Measurements from ENCODE around the gene CORO2B. TPM values are rescaled to one million over a fixed set of nuclear protein-coding genes. Genes with fewer than 3 reads are reported as not detected.

The CORO2B gene
- total RNA-seq, 1 donor: 0.10 TPM

- Histone ChIP-seq H3K27me3 (ENCODE audit: insufficient read depth, low read length) (no peaks in the 10 kb centered on the region), H3K4me3 (ENCODE audit: low read length) (no peak overlapping the region), H3K4me1 (ENCODE audit: insufficient read depth, low read length) (no peaks in the 10 kb centered on the region), H3K9me3 (ENCODE audit: low read depth, low read length) (no peaks in the 10 kb centered on the region)
Observed at GRCh38 chr15:68712886-68713285, 134.1 kb downstream of the CORO2B start.

- Histone ChIP-seq H3K4me1 (ENCODE audit: insufficient read depth, low read length) (no peaks in the 10 kb centered on the region), H3K27me3 (ENCODE audit: insufficient read depth, low read length) (no peaks in the 10 kb centered on the region), H3K9me3 (ENCODE audit: low read depth, low read length) (no peaks in the 10 kb centered on the region), H3K4me3 (ENCODE audit: low read length) (no peak overlapping the region)
Observed at GRCh38 chr15:68713874-68714273, 135.1 kb downstream of the CORO2B start.

- no peaks in the 10 kb centered on the region for H3K27me3 ChIP-seq (ENCODE audit: insufficient read depth, low read length)
- no peaks in the 10 kb centered on the region for H3K4me1 ChIP-seq (ENCODE audit: insufficient read depth, low read length)
- no peak overlapping the region for H3K4me3 ChIP-seq (ENCODE audit: low read length)
- H3K9me3 ChIP-seq (ENCODE audit: low read depth, low read length): no peaks in the 10 kb centered on the region
Observed at GRCh38 chr15:68715111-68715510, 136.3 kb downstream of the CORO2B start.

- no peaks in the 10 kb centered on the region for H3K4me1 ChIP-seq (ENCODE audit: insufficient read depth, low read length)
- no peaks in the 10 kb centered on the region for H3K27me3 ChIP-seq (ENCODE audit: insufficient read depth, low read length)
- no peak overlapping the region for H3K4me3 ChIP-seq (ENCODE audit: low read length)
- H3K9me3 ChIP-seq (ENCODE audit: low read depth, low read length): no peaks in the 10 kb centered on the region
Observed at GRCh38 chr15:68717951-68718350, 139.2 kb downstream of the CORO2B start.

GRCh38 chr15:68718468-68718867 lies 139.7 kb downstream of the CORO2B start:
- H3K27me3 ChIP-seq (ENCODE audit: insufficient read depth, low read length): no peaks in the 10 kb centered on the region
- H3K4me1 ChIP-seq (ENCODE audit: insufficient read depth, low read length): no peaks in the 10 kb centered on the region
- H3K9me3 ChIP-seq (ENCODE audit: low read depth, low read length): no peaks in the 10 kb centered on the region
- H3K4me3 ChIP-seq (ENCODE audit: low read length): no peak overlapping the region

- no peaks in the 10 kb centered on the region for H3K9me3 ChIP-seq (ENCODE audit: low read depth, low read length)
- no peaks in the 10 kb centered on the region for H3K4me1 ChIP-seq (ENCODE audit: insufficient read depth, low read length)
- H3K27me3 ChIP-seq (ENCODE audit: insufficient read depth, low read length): no peaks in the 10 kb centered on the region
- no peak overlapping the region for H3K4me3 ChIP-seq (ENCODE audit: low read length)
Observed at GRCh38 chr15:68719051-68719450, 140.3 kb downstream of the CORO2B start.

GRCh38 chr15:68719672-68720071 lies 140.9 kb downstream of the CORO2B start:
- Histone ChIP-seq H3K4me1 (ENCODE audit: insufficient read depth, low read length) (no peaks in the 10 kb centered on the region), H3K27me3 (ENCODE audit: insufficient read depth, low read length) (no peaks in the 10 kb centered on the region), H3K9me3 (ENCODE audit: low read depth, low read length) (no peaks in the 10 kb centered on the region), H3K4me3 (ENCODE audit: low read length) (no peak overlapping the region)

GRCh38 chr15:68721886-68722285 lies 143.1 kb downstream of the CORO2B start:
- Histone ChIP-seq H3K4me1 (ENCODE audit: insufficient read depth, low read length) (peaks cover 11% of the 10 kb centered on the region), H3K4me3 (ENCODE audit: low read length) (no peak overlapping the region), H3K27me3 (ENCODE audit: insufficient read depth, low read length) (no peaks in the 10 kb centered on the region), H3K9me3 (ENCODE audit: low read depth, low read length) (no peaks in the 10 kb centered on the region)

- Histone ChIP-seq H3K4me3 (ENCODE audit: low read length) (no peak overlapping the region), H3K9me3 (ENCODE audit: low read depth, low read length) (no peaks in the 10 kb centered on the region), H3K4me1 (ENCODE audit: insufficient read depth, low read length) (peaks cover 11% of the 10 kb centered on the region), H3K27me3 (ENCODE audit: insufficient read depth, low read length) (no peaks in the 10 kb centered on the region)
Observed at GRCh38 chr15:68725736-68726135, 146.9 kb downstream of the CORO2B start.

GRCh38 chr15:68726246-68726645 lies 147.5 kb downstream of the CORO2B start:
- no peak overlapping the region for H3K4me3 ChIP-seq (ENCODE audit: low read length)
- peaks cover 11% of the 10 kb centered on the region for H3K4me1 ChIP-seq (ENCODE audit: insufficient read depth, low read length)
- no peaks in the 10 kb centered on the region for H3K9me3 ChIP-seq (ENCODE audit: low read depth, low read length)
- H3K27me3 ChIP-seq (ENCODE audit: insufficient read depth, low read length): no peaks in the 10 kb centered on the region

GRCh38 chr15:68729789-68730411 lies 151.1 kb downstream of the CORO2B start:
- no peaks in the 10 kb centered on the region for H3K27me3 ChIP-seq (ENCODE audit: insufficient read depth, low read length)
- no peak overlapping the region for H3K4me3 ChIP-seq (ENCODE audit: low read length)
- peaks cover 21% of the 10 kb centered on the region for H3K4me1 ChIP-seq (ENCODE audit: insufficient read depth, low read length)
- no peaks in the 10 kb centered on the region for H3K9me3 ChIP-seq (ENCODE audit: low read depth, low read length)

- peaks cover 20% of the 10 kb centered on the region for H3K4me1 ChIP-seq (ENCODE audit: insufficient read depth, low read length)
- H3K27me3 ChIP-seq (ENCODE audit: insufficient read depth, low read length): no peaks in the 10 kb centered on the region
- H3K4me3 ChIP-seq (ENCODE audit: low read length): no peak overlapping the region
- H3K9me3 ChIP-seq (ENCODE audit: low read depth, low read length): no peaks in the 10 kb centered on the region
Observed at GRCh38 chr15:68730471-68730919, 151.7 kb downstream of the CORO2B start.

- Histone ChIP-seq H3K9me3 (ENCODE audit: low read depth, low read length) (no peaks in the 10 kb centered on the region), H3K4me1 (ENCODE audit: insufficient read depth, low read length) (peaks cover 12% of the 10 kb centered on the region), H3K4me3 (ENCODE audit: low read length) (no peak overlapping the region), H3K27me3 (ENCODE audit: insufficient read depth, low read length) (no peaks in the 10 kb centered on the region)
Observed at GRCh38 chr15:68730976-68731897, 152.4 kb downstream of the CORO2B start.

- Histone ChIP-seq H3K4me1 (ENCODE audit: insufficient read depth, low read length) (peaks cover 10% of the 10 kb centered on the region), H3K9me3 (ENCODE audit: low read depth, low read length) (no peaks in the 10 kb centered on the region), H3K27me3 (ENCODE audit: insufficient read depth, low read length) (no peaks in the 10 kb centered on the region), H3K4me3 (ENCODE audit: low read length) (no peak overlapping the region)
Observed at GRCh38 chr15:68732451-68732850, 153.7 kb downstream of the CORO2B start.

GRCh38 chr15:68733666-68734065 lies 154.9 kb downstream of the CORO2B start:
- H3K27me3 ChIP-seq (ENCODE audit: insufficient read depth, low read length): no peaks in the 10 kb centered on the region
- no peaks in the 10 kb centered on the region for H3K9me3 ChIP-seq (ENCODE audit: low read depth, low read length)
- H3K4me3 ChIP-seq (ENCODE audit: low read length): no peak overlapping the region
- H3K4me1 ChIP-seq (ENCODE audit: insufficient read depth, low read length): peaks cover 10% of the 10 kb centered on the region

Measured in mononuclear cell (primary cell).